Measurements from ENCODE around the gene GSTO2. TPM values are rescaled to one million over a fixed set of nuclear protein-coding genes. Genes with fewer than 3 reads are reported as not detected.
"Not testable (repeated sequence)": the region's sequence is repeated elsewhere in the genome, so short reads cannot be mapped to it uniquely, and the experiment has no call there.

GSTO2 gene
- total RNA-seq, 1 donor from 2014 or later: 5.9 TPM

DNA sequence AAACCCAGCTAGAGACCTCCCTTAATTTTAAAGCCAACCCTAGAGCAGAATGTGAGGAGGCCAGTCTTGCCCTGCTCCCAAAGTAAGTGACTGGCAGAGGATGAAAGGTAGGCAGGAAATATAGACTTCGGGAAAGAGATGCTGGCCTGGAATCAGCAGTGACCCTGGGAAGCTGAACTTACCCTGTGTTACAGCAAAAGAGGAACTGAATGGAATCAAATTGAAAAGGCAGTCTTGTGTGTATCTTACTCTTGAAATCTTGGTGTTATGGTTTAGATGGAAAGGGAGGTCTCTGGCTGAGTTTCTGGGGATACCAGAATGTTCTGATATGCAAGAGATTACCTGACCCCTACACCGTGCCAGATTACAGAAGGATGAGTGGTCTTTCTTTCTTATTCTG is 28.9 kb upstream of the GSTO2 start:
- no peaks in the 10 kb centered on the region for H3K4me1 Mint-ChIP-seq (ENCODE audit: unreplicated experiment)
- H3K27ac Mint-ChIP-seq (ENCODE audit: unreplicated experiment): no peak overlapping the region
- no peaks in the 10 kb centered on the region for H3K27me3 Mint-ChIP-seq (ENCODE audit: unreplicated experiment)
- no peaks in the 10 kb centered on the region for H3K9me3 Mint-ChIP-seq (ENCODE audit: unreplicated experiment)
- TF ChIP-seq, protein P1, sequence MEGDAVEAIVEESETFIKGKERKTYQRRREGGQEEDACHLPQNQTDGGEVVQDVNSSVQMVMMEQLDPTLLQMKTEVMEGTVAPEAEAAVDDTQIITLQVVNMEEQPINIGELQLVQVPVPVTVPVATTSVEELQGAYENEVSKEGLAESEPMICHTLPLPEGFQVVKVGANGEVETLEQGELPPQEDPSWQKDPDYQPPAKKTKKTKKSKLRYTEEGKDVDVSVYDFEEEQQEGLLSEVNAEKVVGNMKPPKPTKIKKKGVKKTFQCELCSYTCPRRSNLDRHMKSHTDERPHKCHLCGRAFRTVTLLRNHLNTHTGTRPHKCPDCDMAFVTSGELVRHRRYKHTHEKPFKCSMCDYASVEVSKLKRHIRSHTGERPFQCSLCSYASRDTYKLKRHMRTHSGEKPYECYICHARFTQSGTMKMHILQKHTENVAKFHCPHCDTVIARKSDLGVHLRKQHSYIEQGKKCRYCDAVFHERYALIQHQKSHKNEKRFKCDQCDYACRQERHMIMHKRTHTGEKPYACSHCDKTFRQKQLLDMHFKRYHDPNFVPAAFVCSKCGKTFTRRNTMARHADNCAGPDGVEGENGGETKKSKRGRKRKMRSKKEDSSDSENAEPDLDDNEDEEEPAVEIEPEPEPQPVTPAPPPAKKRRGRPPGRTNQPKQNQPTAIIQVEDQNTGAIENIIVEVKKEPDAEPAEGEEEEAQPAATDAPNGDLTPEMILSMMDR (IDR thresholded peaks at IDR 0.05; ENCODE audit: unreplicated experiment): no peak
- DNase-seq (ENCODE audit: low spot score): no peak
- H3K4me3 Mint-ChIP-seq (ENCODE audit: unreplicated experiment): no peak overlapping the region
- no peaks in the 10 kb centered on the region for H3K36me3 Mint-ChIP-seq (ENCODE audit: low read depth, unreplicated experiment)

DNA sequence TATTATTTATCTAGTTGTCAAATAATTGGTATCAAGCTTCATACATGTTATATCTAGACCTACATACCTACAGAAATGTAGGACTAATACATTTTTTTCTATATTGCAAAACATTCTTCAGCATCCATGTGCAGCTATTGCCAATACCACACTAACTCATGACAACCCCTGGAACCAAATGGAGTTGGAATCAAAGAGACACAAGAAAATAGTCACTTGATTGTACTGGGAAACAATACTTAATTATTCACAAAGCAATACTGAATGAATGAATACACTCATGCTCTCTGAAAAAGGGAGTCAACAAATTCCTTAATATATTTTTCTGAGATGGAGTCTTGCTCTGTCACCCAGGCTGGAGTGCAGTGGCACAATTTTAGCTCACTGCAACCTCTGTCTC is 26.4 kb upstream of the GSTO2 start:
- no peak overlapping the region for H3K27ac Mint-ChIP-seq (ENCODE audit: unreplicated experiment)

DNA sequence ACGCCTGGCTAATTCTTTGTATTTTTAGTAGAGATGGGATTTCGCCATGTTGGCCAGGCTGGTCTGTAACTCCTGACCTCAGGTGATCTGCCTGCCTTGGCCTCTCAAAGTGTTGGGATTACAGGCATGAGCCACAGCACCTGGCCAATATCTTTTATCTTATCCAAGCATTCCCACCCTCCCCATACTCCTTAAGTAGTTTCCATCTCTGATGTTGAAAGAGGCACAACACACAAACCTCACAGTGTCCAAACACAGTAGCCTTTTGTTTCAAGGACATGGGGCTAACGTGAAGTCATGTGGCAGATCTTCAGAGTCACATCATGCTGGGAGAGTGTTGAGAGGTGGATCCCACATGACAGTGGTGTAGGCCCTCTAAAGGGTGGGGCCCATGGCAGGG is 26.0 kb upstream of the GSTO2 start:
- H3K36me3 Mint-ChIP-seq (ENCODE audit: low read depth, unreplicated experiment); H3K9me3 Mint-ChIP-seq (ENCODE audit: unreplicated experiment); DNase-seq (ENCODE audit: low spot score); H3K27ac Mint-ChIP-seq (ENCODE audit: unreplicated experiment); H3K27me3 Mint-ChIP-seq (ENCODE audit: unreplicated experiment); H3K4me1 Mint-ChIP-seq (ENCODE audit: unreplicated experiment); H3K4me3 Mint-ChIP-seq (ENCODE audit: unreplicated experiment): not testable (repeated sequence)

More for the DNA sequence above, 26.4 kb upstream of the GSTO2 start:
- Mint-ChIP-seq H3K36me3 (ENCODE audit: low read depth, unreplicated experiment) (peaks cover 7% of the 10 kb centered on the region), H3K9me3 (ENCODE audit: unreplicated experiment) (no peaks in the 10 kb centered on the region), H3K4me1 (ENCODE audit: unreplicated experiment) (no peaks in the 10 kb centered on the region), H3K27me3 (ENCODE audit: unreplicated experiment) (peaks cover 1% of the 10 kb centered on the region), H3K4me3 (ENCODE audit: unreplicated experiment) (no peak overlapping the region)
- TF ChIP-seq, protein P1 (IDR thresholded peaks at IDR 0.05; ENCODE audit: unreplicated experiment): no peak
- no peak for DNase-seq (ENCODE audit: low spot score)

DNA sequence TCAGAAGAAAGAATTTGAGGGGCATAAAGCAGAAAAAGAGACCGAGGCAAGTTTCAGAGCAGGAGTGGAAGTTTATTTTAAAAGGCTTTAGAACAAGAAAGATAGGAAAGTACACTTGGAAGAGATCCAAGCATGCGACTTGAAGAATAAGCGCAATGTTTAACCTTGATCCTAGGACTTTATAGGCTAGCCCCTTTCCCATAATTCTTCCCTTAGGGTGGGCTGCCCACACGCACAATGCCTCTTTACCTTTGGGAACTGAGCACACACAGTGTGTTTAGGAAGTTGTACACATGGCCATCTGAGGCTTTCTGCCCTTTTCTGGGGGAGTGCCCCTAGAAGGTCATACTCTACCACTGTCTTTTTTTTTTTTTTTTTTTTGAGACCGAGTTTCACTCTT is 25.5 kb upstream of the GSTO2 start:
- H3K27me3 Mint-ChIP-seq (ENCODE audit: unreplicated experiment): peaks cover 1% of the 10 kb centered on the region
- no peak overlapping the region for H3K27ac Mint-ChIP-seq (ENCODE audit: unreplicated experiment)
- H3K4me1 Mint-ChIP-seq (ENCODE audit: unreplicated experiment): no peaks in the 10 kb centered on the region
- no peaks in the 10 kb centered on the region for H3K9me3 Mint-ChIP-seq (ENCODE audit: unreplicated experiment)
- no peak for DNase-seq (ENCODE audit: low spot score)
- TF ChIP-seq, protein P1 (IDR thresholded peaks at IDR 0.05; ENCODE audit: unreplicated experiment): no peak
- no peak overlapping the region for H3K4me3 Mint-ChIP-seq (ENCODE audit: unreplicated experiment)
- peaks cover 10% of the 10 kb centered on the region for H3K36me3 Mint-ChIP-seq (ENCODE audit: low read depth, unreplicated experiment)

DNA sequence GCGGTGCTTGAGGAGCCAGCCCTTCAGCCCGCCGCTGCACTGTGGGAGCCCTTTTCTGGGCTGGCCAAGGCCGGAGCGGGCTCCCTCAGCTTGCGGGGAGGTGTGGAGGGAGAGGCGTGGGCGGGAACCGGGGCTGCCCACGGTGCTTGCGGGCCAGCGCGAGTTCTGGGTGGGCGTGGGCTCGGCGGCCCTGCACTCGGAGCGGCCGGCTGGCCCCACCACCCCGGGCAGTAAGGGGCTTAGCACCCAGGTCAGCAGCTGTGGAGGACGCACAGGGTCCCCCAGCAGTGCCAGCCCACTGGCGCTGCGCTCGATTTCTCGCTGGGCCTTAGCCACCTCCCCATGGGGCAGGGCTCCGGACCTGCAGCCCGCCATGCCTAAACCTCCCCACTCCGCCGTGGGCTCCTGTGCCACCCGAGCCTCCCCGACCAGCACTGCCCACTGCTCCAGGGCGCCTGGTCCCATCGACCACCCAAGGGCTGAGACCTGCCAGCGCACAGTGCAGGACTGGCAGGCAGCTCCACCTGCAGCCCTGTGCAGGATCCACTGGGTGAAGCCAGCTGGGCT is 23.8 kb upstream of the GSTO2 start:
- Mint-ChIP-seq H3K4me1 (ENCODE audit: unreplicated experiment) (no peaks in the 10 kb centered on the region), H3K36me3 (ENCODE audit: low read depth, unreplicated experiment) (peaks cover 10% of the 10 kb centered on the region), H3K4me3 (ENCODE audit: unreplicated experiment) (no peak overlapping the region), H3K27me3 (ENCODE audit: unreplicated experiment) (peaks cover 3% of the 10 kb centered on the region), H3K27ac (ENCODE audit: unreplicated experiment) (no peak overlapping the region), H3K9me3 (ENCODE audit: unreplicated experiment) (no peaks in the 10 kb centered on the region)
- no peak for DNase-seq (ENCODE audit: low spot score)
- TF ChIP-seq, protein P1 (IDR thresholded peaks at IDR 0.05; ENCODE audit: unreplicated experiment): no peak

Data from endothelial cell (in vitro differentiated cells).